ENCODE measurements around the gene ANKS1B. TPM values are rescaled to one million over a fixed set of nuclear protein-coding genes. Genes with fewer than 3 reads are reported as not detected.

ANKS1B gene
- total and polyA plus RNA-seq, 2 of the 4 experiments (the other 2 are of a cell fraction), result 0.17 to 0.18 TPM

- Histone ChIP-seq H2AFZ (replicated peaks; ENCODE audit: low read length, poor library complexity) (no peak overlapping the region), H3K4ac (ENCODE audit: low read depth, low read length) (no peak overlapping the region), H4K5ac (ENCODE audit: low read depth, low read length) (no peak overlapping the region), H4K91ac (ENCODE audit: insufficient read depth, low read depth, low read length) (no peak overlapping the region), H3K79me1 (ENCODE audit: low read depth in 1 of 2, low read length in 2 of 2) (peaks cover 0 to 5% of the 10 kb centered on the region in 2 experiments; a peak in 2 of 4 replicates), H3K18ac (ENCODE audit: low read depth, low read length) (no peak overlapping the region), H2AK9ac (replicated peaks; ENCODE audit: low read depth, low read length, poor library complexity) (no peak overlapping the region), H2BK120ac (ENCODE audit: low read depth, low read length) (no peak overlapping the region), H3K9me3 (ENCODE audit: control insufficient read depth, insufficient read depth, low read length) (no peaks in the 10 kb centered on the region), H2BK5ac (ENCODE audit: low read depth, low read length, poor library complexity, severe bottlenecking) (no peak overlapping the region), H3K4me1 (ENCODE audit: control insufficient read depth, insufficient read depth, low read length) (peaks cover 14% of the 10 kb centered on the region; the same call in 1 of the 2 replicates), H3K56ac (ENCODE audit: extremely low read depth, insufficient read depth, low read length) (no peak overlapping the region), H3K9me1 (ENCODE audit: insufficient read depth, low read length) (peaks cover 12% of the 10 kb centered on the region), H3K4me2 (ENCODE audit: low read depth, low read length) (no peak overlapping the region), H3K36me3 (ENCODE audit: control insufficient read depth, insufficient read depth, low read length) (peaks cover 19% of the 10 kb centered on the region), H2AK5ac (ENCODE audit: low read depth, low read length) (no peak overlapping the region), H3K27ac (ENCODE audit: insufficient read depth, low read length) (no peak overlapping the region), H4K8ac (ENCODE audit: low read depth in 2 of 2, low read length in 2 of 2) (no peak overlapping the region), H4K20me1 (ENCODE audit: insufficient read depth, low read length) (no peaks in the 10 kb centered on the region), H2BK20ac (ENCODE audit: low read depth, low read length) (no peak overlapping the region), H3K23ac (ENCODE audit: low read depth, low read length) (no peak overlapping the region), H3K27me3 (ENCODE audit: control insufficient read depth, insufficient read depth, low read length) (no peaks in the 10 kb centered on the region), H3K14ac (replicated peaks; ENCODE audit: low read depth, low read length) (no peak overlapping the region), H3K4me3 (ENCODE audit: insufficient read depth, low read depth, low read length) (no peak overlapping the region), H2BK15ac (ENCODE audit: low read depth, low read length) (no peak overlapping the region), H3K9ac (ENCODE audit: low read depth, low read length) (no peak overlapping the region)
- CTCF ChIA-PET, result interaction anchor here (1.5 kb wide), 1 partner anchor 9 kb away, joined by 4 read pairs; no protein-coding TSS in a partner anchor
- ATAC-seq (ENCODE audit: low read depth) (no peak), DNase-seq (peak; percentile 44)
- POLR2A ChIA-PET (ENCODE audit: unreplicated experiment), result no interaction called here
- no peak for TF ChIP-seq FOS (IDR thresholded peaks at IDR 0.05; ENCODE audit: low read depth, low read length)
- TF ChIP-seq, protein P1, sequence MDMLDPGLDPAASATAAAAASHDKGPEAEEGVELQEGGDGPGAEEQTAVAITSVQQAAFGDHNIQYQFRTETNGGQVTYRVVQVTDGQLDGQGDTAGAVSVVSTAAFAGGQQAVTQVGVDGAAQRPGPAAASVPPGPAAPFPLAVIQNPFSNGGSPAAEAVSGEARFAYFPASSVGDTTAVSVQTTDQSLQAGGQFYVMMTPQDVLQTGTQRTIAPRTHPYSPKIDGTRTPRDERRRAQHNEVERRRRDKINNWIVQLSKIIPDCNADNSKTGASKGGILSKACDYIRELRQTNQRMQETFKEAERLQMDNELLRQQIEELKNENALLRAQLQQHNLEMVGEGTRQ (IDR thresholded peaks at IDR 0.05; ENCODE audit: low read depth, low read length), result no peak
- TF ChIP-seq CEBPB (IDR thresholded peaks at IDR 0.05; ENCODE audit: low read depth, low read length), result no peak
- no peak for TF ChIP-seq MAFK (IDR thresholded peaks at IDR 0.05; ENCODE audit: low read depth, low read length)
- no peak for TF ChIP-seq MXI1 (IDR thresholded peaks at IDR 0.05; ENCODE audit: borderline replicate concordance, low read depth, low read length)
- intact Hi-C loops (cut with micrococcal nuclease) (no loop called here), in situ Hi-C loops (cut with MboI; ENCODE audit: low sequenced_read_pairs) (no loop called here), dilution Hi-C loops (cut with HindIII; ENCODE audit: low sequenced_read_pairs, unreplicated experiment) (no loop called here)
- no TSS peak for BruUV-seq (replicated peaks)
Observed at GRCh38 chr12:98733667-98734350, 1250.9 kb downstream of the ANKS1B start.

Measured in IMR-90 (cell line).